ENCODE results near the gene COL24A1. TPM values are rescaled to one million over a fixed set of nuclear protein-coding genes. Genes with fewer than 3 reads are reported as not detected.

The COL24A1 gene
- total RNA-seq, 1 experiment from 2014 or later: 0.35 TPM

GRCh38 chr1:86183810-86184209 lies 27.2 kb upstream of the COL24A1 start:
- Histone ChIP-seq H3K23me2 (ENCODE audit: insufficient read length, low read depth, low read length, poor library complexity, severe bottlenecking) (no peaks in the 10 kb centered on the region), H3K79me2 (ENCODE audit: insufficient read depth, low read length) (no peaks in the 10 kb centered on the region), H3K4me1 (ENCODE audit: insufficient read depth, low read length) (no peaks in the 10 kb centered on the region), H2AFZ (ENCODE audit: low read length) (no peak overlapping the region), H2BK5ac (ENCODE audit: insufficient read length, low read length) (no peak overlapping the region), H3K14ac (ENCODE audit: insufficient read depth, low read length) (no peak overlapping the region), H2BK12ac (ENCODE audit: insufficient read length, low read depth, low read length) (no peak overlapping the region), H3T11ph (ENCODE audit: low read length) (no peak overlapping the region), H2BK20ac (ENCODE audit: low read depth, low read length, poor library complexity, severe bottlenecking) (no peak overlapping the region), H2AK5ac (ENCODE audit: insufficient read length, low read length) (no peak overlapping the region), H3K79me1 (ENCODE audit: insufficient read depth, low read depth, low read length, poor library complexity, severe bottlenecking) (no peaks in the 10 kb centered on the region), H3K4me2 (ENCODE audit: insufficient read depth, insufficient read length, low read length) (no peak overlapping the region), H4K20me1 (ENCODE audit: control insufficient read depth, insufficient read depth, insufficient read length) (no peaks in the 10 kb centered on the region), H4K8ac (replicated peaks; ENCODE audit: insufficient read length, low read depth, low read length) (no peak overlapping the region), H3K9ac (ENCODE audit: extremely low read depth, insufficient read length, low read length) (no peak overlapping the region), H3K27ac (ENCODE audit: insufficient read length, low read depth, low read length) (no peak overlapping the region), H4K91ac (ENCODE audit: insufficient read length, low read depth, low read length) (no peak overlapping the region), H2BK15ac (ENCODE audit: low read depth, low read length) (no peak overlapping the region), H3K23ac (ENCODE audit: insufficient read length, low read depth, low read length) (no peak overlapping the region), H3K4ac (ENCODE audit: low read depth, low read length) (no peak overlapping the region), H3K27me3 (ENCODE audit: insufficient read depth, low read length) (no peaks in the 10 kb centered on the region), H4K5ac (ENCODE audit: insufficient read length, low read depth, low read length) (no peak overlapping the region), H3K56ac (ENCODE audit: insufficient read length, low read depth, low read length) (no peak overlapping the region), H2BK120ac (ENCODE audit: low read depth, low read length, poor library complexity, severe bottlenecking) (no peak overlapping the region), H3K18ac (ENCODE audit: insufficient read length, low read depth, low read length) (no peak overlapping the region), H3K9me3 (ENCODE audit: control insufficient read depth, low read depth, low read length) (no peaks in the 10 kb centered on the region)
- Mint-ChIP-seq H3K4me3 (no peak overlapping the region), H3K9me3 (peaks cover 2 to 3% of the 10 kb centered on the region in 2 experiments; a peak in 3 of 5 replicates), H3K27ac (no peak overlapping the region), H3K4me1 (no peaks in the 10 kb centered on the region), H3K36me3 (ENCODE audit: insufficient read depth in 1 of 3, low read depth in 3 of 3) (peaks cover 0 to 2% (median 0%) of the 10 kb centered on the region in 3 experiments; a peak in 1 of 7 replicates), H3K27me3 (ENCODE audit: low read depth) (peaks cover 16% of the 10 kb centered on the region)
- WGBS (ENCODE audit: extremely low coverage, insufficient read length, low lambda C conversion rate): no CpG with 5 or more reads among the region's 1 CpG
- TF ChIP-seq CTCF (conservative IDR thresholded peaks at IDR 0.05): no peak
- DNase-seq: no peak
